ENCODE measurements around the gene RUSF1. TPM values are rescaled to one million over a fixed set of nuclear protein-coding genes. Genes with fewer than 3 reads are reported as not detected.

Gene RUSF1
- total RNA-seq, 2 donors from 2014 or later: 45.4 to 50.8 TPM

GRCh38 chr16:31489616-31490584, 18.3 kb downstream of the RUSF1 start:
- WGBS, 2 experiments (ENCODE audit: insufficient coverage in 1 of 2, insufficient read length in 1 of 2): 94 to 100% methylated on average over 5 to 22 of the region's 22 CpGs
- Mint-ChIP-seq H3K27ac (no peak overlapping the region), H3K36me3 (ENCODE audit: low read depth) (peaks cover 38% of the 10 kb centered on the region), H3K4me3 (no peak overlapping the region), H3K27me3 (ENCODE audit: insufficient read depth) (peaks cover 51% of the 10 kb centered on the region), H3K4me1 (peaks cover 4% of the 10 kb centered on the region), H3K9me3 (no peaks in the 10 kb centered on the region)
- TF ChIP-seq CTCF (conservative IDR thresholded peaks at IDR 0.05): no peak
- Histone ChIP-seq H3K4me1 (ENCODE audit: control insufficient read depth, insufficient read depth, low read length) (no peaks in the 10 kb centered on the region), H3K27ac (ENCODE audit: low read depth, low read length) (no peak overlapping the region), H3K9me3 (ENCODE audit: control insufficient read depth, low read length) (no peaks in the 10 kb centered on the region), H3K27me3 (ENCODE audit: control insufficient read depth, insufficient read depth, low read length, poor library complexity, severe bottlenecking) (peaks cover 44% of the 10 kb centered on the region), H3K36me3 (ENCODE audit: control insufficient read depth, insufficient read depth, low read length) (no peaks in the 10 kb centered on the region), H3K9ac (ENCODE audit: extremely low read depth, low read length, poor library complexity, severe bottlenecking) (no peak overlapping the region), H3K4me3 (ENCODE audit: low read length) (no peak overlapping the region)
- no peak for DNase-seq

GRCh38 chr16:31489298-31489564, 19.0 kb downstream of the RUSF1 start:
- Histone ChIP-seq H3K36me3 (ENCODE audit: control insufficient read depth, insufficient read depth, low read length) (no peaks in the 10 kb centered on the region), H3K4me1 (ENCODE audit: control insufficient read depth, insufficient read depth, low read length) (no peaks in the 10 kb centered on the region), H3K9ac (ENCODE audit: extremely low read depth, low read length, poor library complexity, severe bottlenecking) (no peak overlapping the region), H3K27ac (ENCODE audit: low read depth, low read length) (no peak overlapping the region), H3K9me3 (ENCODE audit: control insufficient read depth, low read length) (no peaks in the 10 kb centered on the region), H3K4me3 (ENCODE audit: low read length) (no peak overlapping the region), H3K27me3 (ENCODE audit: control insufficient read depth, insufficient read depth, low read length, poor library complexity, severe bottlenecking) (peaks cover 48% of the 10 kb centered on the region)
- H3K9me3 Mint-ChIP-seq: no peaks in the 10 kb centered on the region
- no peak overlapping the region for H3K4me3 Mint-ChIP-seq
- peaks cover 10% of the 10 kb centered on the region for H3K4me1 Mint-ChIP-seq
- peaks cover 35% of the 10 kb centered on the region for H3K36me3 Mint-ChIP-seq (ENCODE audit: low read depth)
- no peak for DNase-seq
- peaks cover 58% of the 10 kb centered on the region for H3K27me3 Mint-ChIP-seq (ENCODE audit: insufficient read depth)
- WGBS, 2 experiments (ENCODE audit: insufficient coverage in 1 of 2, insufficient read length in 1 of 2): 93% methylated on average over 7 of the region's 7 CpGs; no CpG with 5 or more reads in 1 of the 2 experiments
- no peak overlapping the region for H3K27ac Mint-ChIP-seq
- no peak for TF ChIP-seq CTCF (conservative IDR thresholded peaks at IDR 0.05)

GRCh38 chr16:31488468-31489297, 19.5 kb downstream of the RUSF1 start:
- Mint-ChIP-seq H3K27ac (no peak overlapping the region), H3K27me3 (ENCODE audit: insufficient read depth) (peaks cover 58% of the 10 kb centered on the region), H3K4me3 (peak overlapping the region; percentile 62), H3K9me3 (no peaks in the 10 kb centered on the region), H3K4me1 (peaks cover 11% of the 10 kb centered on the region), H3K36me3 (ENCODE audit: low read depth) (peaks cover 35% of the 10 kb centered on the region)
- Histone ChIP-seq H3K27me3 (ENCODE audit: control insufficient read depth, insufficient read depth, low read length, poor library complexity, severe bottlenecking) (peaks cover 48% of the 10 kb centered on the region), H3K27ac (ENCODE audit: low read depth, low read length) (no peak overlapping the region), H3K36me3 (ENCODE audit: control insufficient read depth, insufficient read depth, low read length) (no peaks in the 10 kb centered on the region), H3K4me1 (ENCODE audit: control insufficient read depth, insufficient read depth, low read length) (no peaks in the 10 kb centered on the region), H3K9me3 (ENCODE audit: control insufficient read depth, low read length) (no peaks in the 10 kb centered on the region), H3K4me3 (ENCODE audit: low read length) (peak overlapping the region; percentile 81), H3K9ac (ENCODE audit: extremely low read depth, low read length, poor library complexity, severe bottlenecking) (no peak overlapping the region)
- no peak for DNase-seq
- TF ChIP-seq CTCF (conservative IDR thresholded peaks at IDR 0.05): no peak
- 61 to 76% methylated on average over 39 to 77 of the region's 77 CpGs for WGBS, 2 experiments (ENCODE audit: insufficient coverage in 1 of 2, insufficient read length in 1 of 2)

Measured in endodermal cell (in vitro differentiated cells).